ENCODE measurements around the gene ERMARD. TPM values are rescaled to one million over a fixed set of nuclear protein-coding genes. Genes with fewer than 3 reads are reported as not detected.

Gene ERMARD
- total RNA-seq, 1 donor from 2014 or later: 41.5 TPM

GRCh38 chr6:169729961-169730360 is 21.5 kb upstream of the ERMARD start:
- Histone ChIP-seq H3K36me3 (no peaks in the 10 kb centered on the region), H3K27ac (no peak overlapping the region), H3K4me3 (no peak overlapping the region), H3K4me1 (peaks cover 9% of the 10 kb centered on the region), H3K27me3 (no peaks in the 10 kb centered on the region), H3K9me3 (no peaks in the 10 kb centered on the region)
- no peak for DNase-seq (ENCODE audit: extremely low spot score in 2 of 2)
- intact Hi-C loops (cut with DNase I): no loop called here
- TF ChIP-seq POLR2AphosphoS5 (IDR thresholded peaks at IDR 0.05; ENCODE audit: insufficient read depth in 1 of 2, low read depth in 1 of 2): no peak
- TF ChIP-seq POLR2A (IDR thresholded peaks at IDR 0.05): no peak
- TF ChIP-seq, protein P1, sequence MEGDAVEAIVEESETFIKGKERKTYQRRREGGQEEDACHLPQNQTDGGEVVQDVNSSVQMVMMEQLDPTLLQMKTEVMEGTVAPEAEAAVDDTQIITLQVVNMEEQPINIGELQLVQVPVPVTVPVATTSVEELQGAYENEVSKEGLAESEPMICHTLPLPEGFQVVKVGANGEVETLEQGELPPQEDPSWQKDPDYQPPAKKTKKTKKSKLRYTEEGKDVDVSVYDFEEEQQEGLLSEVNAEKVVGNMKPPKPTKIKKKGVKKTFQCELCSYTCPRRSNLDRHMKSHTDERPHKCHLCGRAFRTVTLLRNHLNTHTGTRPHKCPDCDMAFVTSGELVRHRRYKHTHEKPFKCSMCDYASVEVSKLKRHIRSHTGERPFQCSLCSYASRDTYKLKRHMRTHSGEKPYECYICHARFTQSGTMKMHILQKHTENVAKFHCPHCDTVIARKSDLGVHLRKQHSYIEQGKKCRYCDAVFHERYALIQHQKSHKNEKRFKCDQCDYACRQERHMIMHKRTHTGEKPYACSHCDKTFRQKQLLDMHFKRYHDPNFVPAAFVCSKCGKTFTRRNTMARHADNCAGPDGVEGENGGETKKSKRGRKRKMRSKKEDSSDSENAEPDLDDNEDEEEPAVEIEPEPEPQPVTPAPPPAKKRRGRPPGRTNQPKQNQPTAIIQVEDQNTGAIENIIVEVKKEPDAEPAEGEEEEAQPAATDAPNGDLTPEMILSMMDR (IDR thresholded peaks at IDR 0.05): no peak

GRCh38 chr6:169738204-169738975 is 13.0 kb upstream of the ERMARD start:
- Histone ChIP-seq H3K9me3 (no peaks in the 10 kb centered on the region), H3K27ac (no peak overlapping the region), H3K27me3 (no peaks in the 10 kb centered on the region), H3K36me3 (no peaks in the 10 kb centered on the region), H3K4me3 (no peak overlapping the region), H3K4me1 (no peaks in the 10 kb centered on the region)
- TF ChIP-seq POLR2AphosphoS5 (IDR thresholded peaks at IDR 0.05; ENCODE audit: insufficient read depth in 1 of 2, low read depth in 1 of 2): no peak
- TF ChIP-seq POLR2A (IDR thresholded peaks at IDR 0.05): no peak
- TF ChIP-seq, protein P1 (IDR thresholded peaks at IDR 0.05): no peak
- intact Hi-C loops (cut with DNase I): no loop called here
- no peak for DNase-seq (ENCODE audit: extremely low spot score in 2 of 2)

GRCh38 chr6:169738976-169739529 is 12.4 kb upstream of the ERMARD start:
- H3K27ac ChIP-seq: no peak overlapping the region
- DNase-seq (ENCODE audit: extremely low spot score in 2 of 2): no peak
- intact Hi-C loops (cut with DNase I): no loop called here
- no peaks in the 10 kb centered on the region for H3K4me1 ChIP-seq
- no peaks in the 10 kb centered on the region for H3K27me3 ChIP-seq
- H3K9me3 ChIP-seq: no peaks in the 10 kb centered on the region
- H3K4me3 ChIP-seq: no peak overlapping the region
- no peaks in the 10 kb centered on the region for H3K36me3 ChIP-seq
- TF ChIP-seq, protein P1 (IDR thresholded peaks at IDR 0.05): no peak
- TF ChIP-seq POLR2AphosphoS5 (IDR thresholded peaks at IDR 0.05; ENCODE audit: insufficient read depth in 1 of 2, low read depth in 1 of 2) (no peak), POLR2A (IDR thresholded peaks at IDR 0.05) (no peak)

DNA sequence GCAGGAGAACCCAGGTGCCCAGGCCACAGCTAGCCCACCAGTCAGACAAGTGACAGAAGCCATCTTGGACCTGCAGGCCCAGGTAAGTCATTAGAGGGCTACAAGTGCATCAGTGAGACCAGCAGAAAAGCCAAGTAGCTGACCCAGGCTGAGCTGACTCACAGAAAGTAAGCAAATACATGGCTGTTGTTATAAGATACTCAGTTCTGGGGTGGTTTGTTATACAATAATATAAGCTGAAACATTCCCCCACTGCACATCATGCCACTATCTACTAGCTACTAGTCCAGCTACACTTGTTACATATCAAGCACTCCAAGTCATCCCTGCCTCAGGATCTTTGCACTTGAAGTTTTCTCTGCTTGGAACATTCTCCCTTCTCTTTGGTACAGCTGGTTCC is 10.1 kb upstream of the ERMARD start:
- Histone ChIP-seq H3K27ac (no peak overlapping the region), H3K27me3 (no peaks in the 10 kb centered on the region), H3K9me3 (no peaks in the 10 kb centered on the region), H3K36me3 (no peaks in the 10 kb centered on the region), H3K4me1 (no peaks in the 10 kb centered on the region), H3K4me3 (no peak overlapping the region)
- DNase-seq (ENCODE audit: extremely low spot score in 2 of 2): no peak
- TF ChIP-seq POLR2AphosphoS5 (IDR thresholded peaks at IDR 0.05; ENCODE audit: insufficient read depth in 1 of 2, low read depth in 1 of 2): no peak
- TF ChIP-seq POLR2A (IDR thresholded peaks at IDR 0.05): no peak
- intact Hi-C loops (cut with DNase I): no loop called here

DNA sequence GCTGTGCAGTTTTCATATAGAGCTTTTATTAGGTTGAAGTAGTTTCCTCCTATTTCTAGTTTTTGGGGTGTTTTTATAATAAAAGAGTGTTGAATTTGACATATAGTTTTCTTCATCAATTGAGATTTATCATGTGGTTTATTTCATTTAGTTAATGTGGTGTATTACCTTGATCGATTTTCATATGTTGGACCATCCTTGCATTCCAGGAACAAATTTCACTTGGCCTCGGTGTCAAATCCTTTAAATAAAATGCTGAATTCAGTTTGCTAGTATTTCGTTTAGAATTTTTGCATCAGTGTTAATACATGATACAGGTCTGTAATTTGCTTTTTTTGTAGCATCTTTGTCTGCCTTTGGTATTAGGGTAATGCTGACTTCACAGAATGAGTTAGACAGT is 6.0 kb upstream of the ERMARD start:
- no peak for DNase-seq (ENCODE audit: extremely low spot score in 2 of 2)
- TF ChIP-seq POLR2AphosphoS5 (IDR thresholded peaks at IDR 0.05; ENCODE audit: insufficient read depth in 1 of 2, low read depth in 1 of 2) (no peak), POLR2A (IDR thresholded peaks at IDR 0.05) (no peak)
- TF ChIP-seq, protein P1 (IDR thresholded peaks at IDR 0.05): no peak
- H3K4me1 ChIP-seq: peaks cover 5% of the 10 kb centered on the region
- no peak overlapping the region for H3K4me3 ChIP-seq
- no peak overlapping the region for H3K27ac ChIP-seq
- intact Hi-C loops (cut with DNase I): no loop called here
- no peaks in the 10 kb centered on the region for H3K27me3 ChIP-seq
- no peaks in the 10 kb centered on the region for H3K9me3 ChIP-seq
- H3K36me3 ChIP-seq: no peaks in the 10 kb centered on the region
